Lung microvascular endothelial cell (primary cell): ENCODE measurements around the gene TPPP. TPM values are rescaled to one million over a fixed set of nuclear protein-coding genes. Genes with fewer than 3 reads are reported as not detected.

Source experiments
- total RNA-seq: library from RNA; depleted of rRNA; stranded (reverse); fragments of >200 nt; gene quantifications from 2 replicates; pipeline ENCODE4 v1.2.1, GENCODE V29; 2014

TPPP gene
- total RNA-seq, 1 donor from 2014 or later = under 0.01 TPM

Other genes starting within 250 kb of the TPPP start
- gene SLC9A3, start 168.9 kb downstream of the TPPP start, total RNA-seq = 0.65 and 0.79 TPM in 2 replicates
- 0.99 and 1.5 TPM in 2 replicates for gene CEP72, start 81.0 kb downstream of the TPPP start, total RNA-seq
- under 0.01 TPM in 1 of 2 replicates, not detected in the other for gene ZDHHC11B, start 91.4 kb upstream of the TPPP start, total RNA-seq
- gene ZDHHC11, start 157.6 kb upstream of the TPPP start, total RNA-seq = 0.22 and 0.60 TPM in 2 replicates
- 25.9 and 31.2 TPM in 2 replicates for gene BRD9, start 199.4 kb upstream of the TPPP start, total RNA-seq
- 3.0 and 13.3 TPM in 2 replicates for gene TRIP13, start 199.5 kb upstream of the TPPP start, total RNA-seq